Tongue (tissue), 2 donors: ENCODE results near the gene ZBTB12. TPM values are rescaled to one million over a fixed set of nuclear protein-coding genes. Genes with fewer than 3 reads are reported as not detected.
"Not testable (repeated sequence)": the region's sequence is repeated elsewhere in the genome, so short reads cannot be mapped to it uniquely, and the experiment has no call there.

Experiments used
- DNase-seq: peaks from one replicate; pipeline ENCODE4 v3.0.0-alpha.2; 2015
- total RNA-seq: library from RNA; depleted of rRNA; stranded (reverse); fragments of >200 nt; gene quantifications from one replicate; pipeline ENCODE4 v1.2.3, GENCODE V29; 2014

ZBTB12 gene
- total RNA-seq, 1 donor from 2014 or later, result 5.7 TPM

GRCh38 chr6:31874836-31875572, 26.9 kb downstream of the ZBTB12 start:
- DNase-seq, result no peak

GRCh38 chr6:31874084-31874670, 27.7 kb downstream of the ZBTB12 start:
- no peak for DNase-seq

- DNase-seq, result peak; percentile 34
Observed at GRCh38 chr6:31871046-31871659, 30.7 kb downstream of the ZBTB12 start.

GRCh38 chr6:31870385-31870921, 31.4 kb downstream of the ZBTB12 start:
- DNase-seq, result no peak

GRCh38 chr6:31869343-31869742, 32.5 kb downstream of the ZBTB12 start:
- no peak for DNase-seq

GRCh38 chr6:31868658-31868971, 33.3 kb downstream of the ZBTB12 start:
- not testable (repeated sequence) for DNase-seq

- DNase-seq, result no peak
Observed at GRCh38 chr6:31865205-31866118, 36.4 kb downstream of the ZBTB12 start.

- no peak for DNase-seq
Observed at GRCh38 chr6:31864818-31865204, 37.1 kb downstream of the ZBTB12 start.

GRCh38 chr6:31864123-31864562, 37.7 kb downstream of the ZBTB12 start:
- DNase-seq, result not testable (repeated sequence)

GRCh38 chr6:31862344-31863235, 39.3 kb downstream of the ZBTB12 start, which contains the start of gene NEU1:
TSS of gene NEU1 (minus strand) at chr6:31862821. CDS start at chr6:31862776, 45 bp downstream.
- peak; percentile 100 for DNase-seq

- DNase-seq, result no peak
Observed at GRCh38 chr6:31861919-31862343, 40.0 kb downstream of the ZBTB12 start.

- no peak for DNase-seq
Observed at GRCh38 chr6:31861150-31861549, 40.7 kb downstream of the ZBTB12 start.

- no peak for DNase-seq
Observed at GRCh38 chr6:31860349-31860748, 41.5 kb downstream of the ZBTB12 start.

GRCh38 chr6:31859923-31860322, 42.0 kb downstream of the ZBTB12 start:
- DNase-seq, result no peak

- DNase-seq, result no peak
Observed at GRCh38 chr6:31858707-31859106, 43.2 kb downstream of the ZBTB12 start.

- DNase-seq, result not testable (repeated sequence)
Observed at GRCh38 chr6:31857774-31858173, 44.1 kb downstream of the ZBTB12 start.

- not testable (repeated sequence) for DNase-seq
Observed at GRCh38 chr6:31851980-31852718, 49.7 kb downstream of the ZBTB12 start.

- no peak for DNase-seq
Observed at GRCh38 chr6:31851485-31851832, 50.4 kb downstream of the ZBTB12 start.

- DNase-seq, result no peak
Observed at GRCh38 chr6:31850765-31851484, 51.0 kb downstream of the ZBTB12 start.
